Renal pelvis (tissue), 4 donors: Measurements from ENCODE around the gene TXNDC11. TPM values are rescaled to one million over a fixed set of nuclear protein-coding genes. Genes with fewer than 3 reads are reported as not detected.

Experiments
- DNase-seq: peaks from one replicate; pipeline ENCODE4 v3.0.0-alpha.2; 2013
- polyA plus RNA-seq, 3 donors: library from polyadenylated mRNA; unstranded; fragments of 120-200 nt; gene quantifications; one replicate each; pipeline ENCODE4 v1.2.1, GENCODE V29; 2013; ENCODE audit not compliant: insufficient read length in 3 of 3

The TXNDC11 gene
- polyA plus RNA-seq, 3 donors = 40.3 to 47.1 (median 43.1) TPM

GRCh38 chr16:11631214-11631613 lies 111.4 kb downstream of the TXNDC11 start:
- no peak for DNase-seq

- DNase-seq = no peak
These were observed 111.9 kb downstream of the TXNDC11 start for GRCh38 chr16:11630768-11631056.

GRCh38 chr16:11630046-11630767 lies 112.5 kb downstream of the TXNDC11 start:
- no peak for DNase-seq

Other genes with a start within 250 kb of the TXNDC11 start
- gene LITAF, start 155.9 kb downstream of the TXNDC11 start, polyA plus RNA-seq = 100 to 1,000 TPM in 2 of 3 donors, 10 to 100 TPM in 1; 99.4 to 104 (median 103) TPM
- gene SNN, start 74.4 kb downstream of the TXNDC11 start, polyA plus RNA-seq = 10 to 100 TPM; 35.5 to 44.4 (median 38.6) TPM
- 10 to 100 TPM; 66.4 to 93.7 (median 82.6) TPM for gene ZC3H7A, start 54.4 kb upstream of the TXNDC11 start, polyA plus RNA-seq
- 100 to 1,000 TPM; 197 to 233 (median 207) TPM for gene RSL1D1, start 108.7 kb upstream of the TXNDC11 start, polyA plus RNA-seq
- 100 to 1,000 TPM in 2 of 3 donors, 10 to 100 TPM in 1; 100.0 to 117 (median 110) TPM for gene GSPT1, start 173.1 kb upstream of the TXNDC11 start, polyA plus RNA-seq
- gene NPIPB2, start 199.2 kb upstream of the TXNDC11 start, polyA plus RNA-seq = 10 to 100 TPM in 1 of 3 donors, 1 to 10 TPM in 2; 5.5 to 17.1 (median 6.5) TPM
- gene TNFRSF17, start 222.4 kb upstream of the TXNDC11 start, polyA plus RNA-seq = not detected
- gene SNX29, start 233.9 kb upstream of the TXNDC11 start, polyA plus RNA-seq = 10 to 100 TPM; 30.3 to 43.7 (median 39.1) TPM